HEK293T (cell line): ENCODE results near the gene CDCA8.

ENCODE experiments used
- CTCF ChIA-PET: fragments of 350-600 bp; formaldehyde crosslinking; extraction: SDS; loops from one replicate; lab custom pipeline; 2021; ENCODE audit warnings: antibody characterized with exemption, inconsistent platforms; lab: Yijun Ruan, JAX
- POLR2A ChIA-PET: fragments of 350-600 bp; formaldehyde crosslinking; extraction: SDS; loops from one replicate; lab custom pipeline; 2020; ENCODE audit warnings: antibody characterized with exemption, inconsistent platforms; lab: Yijun Ruan, JAX
- DNase-seq: peaks from one replicate; pipeline ENCODE4 v3.0.0; 2012; ENCODE audit warnings: mixed read lengths; ENCODE audit errors: extremely low spot score
- ARNT ChIP-seq: fragments of 450-650 bp; IDR thresholded peaks from 2 replicates; pipeline ENCODE4 v1.6.1; 2017; ENCODE audit warnings: mild to moderate bottlenecking
- BHLHE40 ChIP-seq: fragments of 450-650 bp; IDR thresholded peaks from 2 replicates; pipeline ENCODE4 v1.6.1; 2016; ENCODE audit warnings: mild to moderate bottlenecking, moderate library complexity, borderline replicate concordance
- CTBP1 ChIP-seq: fragments of 450-650 bp; IDR thresholded peaks from 2 replicates; pipeline ENCODE4 v1.6.1; 2016; ENCODE audit warnings: borderline replicate concordance
- ELF4 ChIP-seq: fragments of 450-650 bp; IDR thresholded peaks from 2 replicates; pipeline ENCODE4 v1.6.1; 2017; ENCODE audit warnings: antibody characterized with exemption
- FOXA1 ChIP-seq: fragments of 450-650 bp; IDR thresholded peaks from 2 replicates; pipeline ENCODE4 v1.6.1; 2016; ENCODE audit warnings: mild to moderate bottlenecking
- FOXK2 ChIP-seq: fragments of 450-650 bp; IDR thresholded peaks from 2 replicates; pipeline ENCODE4 v1.6.1; 2016; ENCODE audit warnings: mild to moderate bottlenecking
- FOXM1 ChIP-seq: fragments of 450-650 bp; IDR thresholded peaks from 2 replicates; pipeline ENCODE4 v1.6.1; 2017; ENCODE audit warnings: mild to moderate bottlenecking, borderline replicate concordance
- HDGF ChIP-seq: fragments of 450-650 bp; IDR thresholded peaks from 2 replicates; pipeline ENCODE4 v1.6.1; 2017; ENCODE audit warnings: antibody characterized with exemption, borderline replicate concordance
- L3MBTL2 ChIP-seq: fragments of 450-650 bp; conservative IDR thresholded peaks from 2 replicates; pipeline ENCODE4 v1.6.1; 2016; ENCODE audit warnings: mild to moderate bottlenecking
- LEF1 ChIP-seq: fragments of 450-650 bp; IDR thresholded peaks from 2 replicates; pipeline ENCODE4 v1.6.1; 2017; ENCODE audit warnings: mild to moderate bottlenecking, borderline replicate concordance
- NFRKB ChIP-seq: fragments of 450-650 bp; IDR thresholded peaks from 2 replicates; pipeline ENCODE4 v1.6.1; 2016; ENCODE audit warnings: mild to moderate bottlenecking, moderate library complexity
- PKNOX1 ChIP-seq: fragments of 450-650 bp; IDR thresholded peaks from 2 replicates; pipeline ENCODE4 v1.6.1; 2016
- SP1 ChIP-seq: fragments of 450-650 bp; IDR thresholded peaks from 2 replicates; pipeline ENCODE4 v1.6.1; 2017
- SUZ12 ChIP-seq: fragments of 450-650 bp; IDR thresholded peaks from 2 replicates; pipeline ENCODE4 v1.6.1; 2016; ENCODE audit warnings: mild to moderate bottlenecking
- TARDBP ChIP-seq: fragments of 450-650 bp; IDR thresholded peaks from 2 replicates; pipeline ENCODE4 v1.6.1; 2016
- ZNF384 ChIP-seq: fragments of 450-650 bp; IDR thresholded peaks from 2 replicates; pipeline ENCODE4 v1.6.1; 2016

The CDCA8 gene

GRCh38 chr1:37728416-37728815 is 36.1 kb downstream of the CDCA8 start:
- POLR2A ChIA-PET = no interaction called here
- DNase-seq = no peak
- CTCF ChIA-PET = no interaction called here
- TF ChIP-seq NFRKB = no peak
- TF ChIP-seq SP1 = no peak
- TF ChIP-seq L3MBTL2 = no peak
- no peak for TF ChIP-seq FOXK2
- no peak for TF ChIP-seq LEF1
- no peak for TF ChIP-seq TARDBP
- TF ChIP-seq ELF4 = no peak
- no peak for TF ChIP-seq CTBP1
- TF ChIP-seq PKNOX1 = no peak
- no peak for TF ChIP-seq ARNT
- no peak for TF ChIP-seq FOXM1
- TF ChIP-seq SUZ12 = no peak
- no peak for TF ChIP-seq BHLHE40
- TF ChIP-seq FOXA1 = no peak
- TF ChIP-seq HDGF = no peak
- no peak for TF ChIP-seq ZNF384

DNA sequence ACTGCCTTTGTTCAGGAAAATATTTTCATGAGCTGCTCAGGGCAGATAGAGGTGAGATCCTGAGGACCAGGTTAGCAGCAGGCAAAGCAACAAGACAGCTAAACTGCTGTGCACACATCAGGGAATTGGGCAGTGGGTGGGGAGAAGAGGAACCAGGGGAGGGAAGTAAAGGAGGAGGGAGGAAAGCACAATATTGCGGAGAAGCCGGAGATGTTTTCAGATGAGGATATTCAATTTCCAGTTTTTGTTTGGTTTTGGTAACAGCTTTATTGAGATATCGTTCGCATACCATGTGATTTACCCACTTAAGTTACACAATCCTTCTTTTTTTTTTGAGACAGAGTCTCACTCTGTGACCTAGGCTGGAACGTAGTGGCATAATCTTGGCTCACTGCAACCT is 38.1 kb downstream of the CDCA8 start:
- ChIA-PET POLR2A (interaction anchor here (0.6 kb wide), 1 partner anchor 32 kb away, joined by 3 read pairs; no protein-coding TSS in a partner anchor), CTCF (no interaction called here)
- no peak for DNase-seq
- no peak for TF ChIP-seq HDGF
- TF ChIP-seq TARDBP = no peak
- TF ChIP-seq L3MBTL2 = no peak
- no peak for TF ChIP-seq SUZ12
- no peak for TF ChIP-seq SP1
- no peak for TF ChIP-seq NFRKB
- TF ChIP-seq ZNF384 = no peak
- no peak for TF ChIP-seq CTBP1
- TF ChIP-seq ARNT = no peak
- no peak for TF ChIP-seq FOXM1
- TF ChIP-seq PKNOX1 = no peak

- no peak for DNase-seq
- ChIA-PET CTCF (no interaction called here), POLR2A (no interaction called here)
- TF ChIP-seq L3MBTL2 (no peak), BHLHE40 (no peak), FOXA1 (no peak), PKNOX1 (no peak), HDGF (no peak), FOXM1 (no peak), ELF4 (no peak), ZNF384 (no peak), ARNT (no peak), SUZ12 (no peak), CTBP1 (no peak), NFRKB (no peak), SP1 (no peak), LEF1 (no peak), TARDBP (no peak), FOXK2 (no peak)
These were observed 39.1 kb downstream of the CDCA8 start for GRCh38 chr1:37731312-37732019.

DNA sequence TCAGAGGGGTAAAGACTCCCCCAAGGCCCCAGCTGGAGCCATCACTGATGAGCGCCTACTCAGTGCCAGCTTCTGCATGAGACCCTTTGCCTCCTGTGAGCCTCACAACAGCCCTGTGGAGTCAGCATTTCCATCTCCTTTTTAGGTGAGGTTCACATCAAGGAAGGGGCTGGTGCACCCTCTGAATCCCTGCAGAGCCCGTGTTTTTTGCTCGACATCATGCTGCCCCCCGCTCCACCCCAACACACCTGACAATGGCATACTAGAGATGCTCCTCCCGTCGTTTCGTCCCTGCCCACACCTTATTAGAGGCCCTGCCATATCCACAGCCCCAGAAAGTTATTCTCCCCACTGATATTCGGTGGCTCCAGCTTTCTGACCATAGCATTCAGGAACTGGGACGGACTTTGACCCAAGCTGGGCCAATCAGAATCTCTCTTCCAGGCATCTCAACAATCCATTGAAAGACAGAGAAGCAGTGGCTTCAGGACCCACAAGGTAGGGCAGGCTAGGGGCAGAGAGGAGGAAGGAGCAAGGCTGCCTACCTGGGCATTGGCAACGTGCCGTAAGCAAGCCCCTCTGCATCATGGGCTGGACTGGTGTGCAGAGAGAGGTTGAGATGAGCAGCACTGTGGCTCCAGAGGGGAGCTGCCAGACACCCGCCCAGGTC is 39.9 kb downstream of the CDCA8 start:
- CTCF ChIA-PET = no interaction called here
- no peak for DNase-seq
- POLR2A ChIA-PET = interaction anchor here (0.5 kb wide), 1 partner anchor 25 kb away, joined by 3 read pairs; no protein-coding TSS in a partner anchor
- TF ChIP-seq PKNOX1 = no peak
- TF ChIP-seq FOXA1 = no peak
- TF ChIP-seq ARNT = no peak
- no peak for TF ChIP-seq ZNF384
- no peak for TF ChIP-seq LEF1
- TF ChIP-seq SP1 = no peak
- no peak for TF ChIP-seq FOXM1
- TF ChIP-seq TARDBP = no peak
- no peak for TF ChIP-seq HDGF
- no peak for TF ChIP-seq SUZ12
- TF ChIP-seq FOXK2 = no peak
- no peak for TF ChIP-seq L3MBTL2
- TF ChIP-seq ELF4 = no peak
- TF ChIP-seq NFRKB = no peak
- TF ChIP-seq BHLHE40 = no peak
- no peak for TF ChIP-seq CTBP1
